Lower leg skin (tissue), 4 donors: ENCODE results near the gene CDH13. TPM values are rescaled to one million over a fixed set of nuclear protein-coding genes. Genes with fewer than 3 reads are reported as not detected.

Experiments used
- DNase-seq, 2 donors: peaks; one replicate each; pipeline ENCODE4 v3.0.0-alpha.2; 2019; ENCODE audit warnings: low spot score in 2 of 2
- H3K4me3 ChIP-seq: fragments of 200-600 bp; sonication (generic); 2 replicates; pipeline ENCODE4 v1.5.1; 2017; ENCODE audit warnings: mild to moderate bottlenecking, low read depth; ENCODE audit not compliant: poor library complexity, severe bottlenecking
- CTCF ChIP-seq, 3 donors: fragments of 450-650 bp; IDR thresholded peaks; one replicate each; pipeline ENCODE4 v1.5.1; 2016; ENCODE audit warnings: antibody characterized with exemption in 3 of 3, mild to moderate bottlenecking in 3 of 3, moderate library complexity in 2 of 3
- POLR2A ChIP-seq, 2 donors: fragments of 450-650 bp; IDR thresholded peaks; one replicate each; pipeline ENCODE4 v1.6.1; 2016 to 2017; ENCODE audit warnings: antibody characterized with exemption in 2 of 2, mild to moderate bottlenecking in 1 of 2, moderate library complexity in 1 of 2
- WGBS, 2 donors: methylation state at CpG; one replicate each; pipeline ENCODE4 v1.1.5; 2018; 5-methylcytosine and 5-hydroxymethylcytosine counted together
- intact Hi-C: fragments of 100-400 bp; cut with DNase I; formaldehyde crosslinking; loops from one replicate; pipeline ENCODE4 v1.15.0; 2023; ENCODE audit warnings: low total_unique reads
- total RNA-seq, 4 donors: library from RNA; depleted of rRNA; stranded (reverse); fragments of >200 nt; gene quantifications; one replicate each; pipeline ENCODE4 v1.1.0, GENCODE V29; 2016

Gene CDH13
- total RNA-seq, 4 donors from 2014 or later, result 102 to 246 (median 155) TPM

- WGBS, 2 donors, result 76 to 83% methylated on average over 7 of the region's 7 CpGs
- no peak for DNase-seq
- intact Hi-C loops, result no loop called here
- no peak overlapping the region for H3K4me3 ChIP-seq
- no peak for TF ChIP-seq POLR2A (IDR thresholded peaks at IDR 0.05)
- TF ChIP-seq CTCF (IDR thresholded peaks at IDR 0.05), result no peak
These were observed 1090.5 kb downstream of the CDH13 start for GRCh38 chr16:83717308-83717707.

GRCh38 chr16:83717814-83718213 is 1091.0 kb downstream of the CDH13 start:
- WGBS, 2 donors, result 58% methylated on average over 4 of the region's 4 CpGs
- no peak for DNase-seq
- no peak for TF ChIP-seq CTCF (IDR thresholded peaks at IDR 0.05)
- no peak for TF ChIP-seq POLR2A (IDR thresholded peaks at IDR 0.05)
- no peak overlapping the region for H3K4me3 ChIP-seq
- intact Hi-C loops, result no loop called here

GRCh38 chr16:83720213-83720612 is 1093.4 kb downstream of the CDH13 start:
- no peak for DNase-seq
- TF ChIP-seq CTCF (IDR thresholded peaks at IDR 0.05) (no peak), POLR2A (IDR thresholded peaks at IDR 0.05) (no peak)
- WGBS, 2 donors, result 95 to 99% methylated on average over 5 of the region's 5 CpGs
- no peak overlapping the region for H3K4me3 ChIP-seq
- intact Hi-C loops, result no loop called here

- no peak for TF ChIP-seq POLR2A (IDR thresholded peaks at IDR 0.05)
- TF ChIP-seq CTCF (IDR thresholded peaks at IDR 0.05), result no peak
- 72 to 94% methylated on average over 4 of the region's 4 CpGs for WGBS, 2 donors
- intact Hi-C loops, result no loop called here
- DNase-seq, result no peak
- no peak overlapping the region for H3K4me3 ChIP-seq
These were observed 1094.2 kb downstream of the CDH13 start for GRCh38 chr16:83720981-83721380.

- no peak overlapping the region for H3K4me3 ChIP-seq
- TF ChIP-seq POLR2A (IDR thresholded peaks at IDR 0.05), result no peak
- DNase-seq, result no peak
- intact Hi-C loops, result no loop called here
- 84 to 89% methylated on average over 3 of the region's 3 CpGs for WGBS, 2 donors
These were observed 1094.9 kb downstream of the CDH13 start for GRCh38 chr16:83721676-83722075.

- TF ChIP-seq POLR2A (IDR thresholded peaks at IDR 0.05) (no peak), CTCF (IDR thresholded peaks at IDR 0.05) (no peak)
- H3K4me3 ChIP-seq, result no peak overlapping the region
- 58 to 64% methylated on average over 6 of the region's 6 CpGs for WGBS, 2 donors
- intact Hi-C loops, result no loop called here
- DNase-seq, result no peak
These were observed 1095.9 kb downstream of the CDH13 start for GRCh38 chr16:83722456-83723183.
